ENCODE data around the gene PLIN3.

DNA sequence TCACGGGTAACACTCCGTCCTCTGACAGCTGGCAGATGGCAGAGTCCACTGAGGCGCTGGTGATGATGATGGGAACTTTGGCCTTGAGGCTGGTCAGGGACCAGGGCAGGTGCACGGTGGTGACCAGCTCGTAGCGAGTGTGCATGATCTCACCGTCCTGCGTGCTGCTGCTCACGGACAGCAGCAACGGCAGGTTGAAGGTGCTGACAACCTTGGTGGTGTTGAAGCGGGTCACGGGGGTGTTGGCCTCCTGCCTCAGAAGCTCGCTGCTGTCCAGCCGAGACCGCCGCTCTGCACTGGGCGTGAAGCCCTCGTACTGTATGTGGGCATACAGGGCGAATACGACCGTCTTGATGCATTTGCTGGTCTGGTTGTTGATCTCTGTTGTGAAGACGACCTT, 23.6 kb upstream of the PLIN3 start:
- TF ChIP-seq ZC3H11A (IDR thresholded peaks at IDR 0.05; ENCODE audit: low read depth, low read length) (no peak), CHCHD3 (CRISPR knock-in tag; IDR thresholded peaks at IDR 0.05) (no peak), ERF (CRISPR knock-in tag; IDR thresholded peaks at IDR 0.05) (no peak), SP2 (IDR thresholded peaks at IDR 0.05; ENCODE audit: extremely low read depth, low read depth, low read length, poor library complexity, severe bottlenecking) (no peak)
- TF ChIP-seq, protein P1, sequence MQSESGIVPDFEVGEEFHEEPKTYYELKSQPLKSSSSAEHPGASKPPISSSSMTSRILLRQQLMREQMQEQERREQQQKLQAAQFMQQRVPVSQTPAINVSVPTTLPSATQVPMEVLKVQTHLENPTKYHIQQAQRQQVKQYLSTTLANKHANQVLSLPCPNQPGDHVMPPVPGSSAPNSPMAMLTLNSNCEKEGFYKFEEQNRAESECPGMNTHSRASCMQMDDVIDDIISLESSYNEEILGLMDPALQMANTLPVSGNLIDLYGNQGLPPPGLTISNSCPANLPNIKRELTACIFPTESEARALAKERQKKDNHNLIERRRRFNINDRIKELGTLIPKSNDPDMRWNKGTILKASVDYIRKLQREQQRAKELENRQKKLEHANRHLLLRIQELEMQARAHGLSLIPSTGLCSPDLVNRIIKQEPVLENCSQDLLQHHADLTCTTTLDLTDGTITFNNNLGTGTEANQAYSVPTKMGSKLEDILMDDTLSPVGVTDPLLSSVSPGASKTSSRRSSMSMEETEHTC (IDR thresholded peaks at IDR 0.05): no peak
- TF ChIP-seq, protein P2, sequence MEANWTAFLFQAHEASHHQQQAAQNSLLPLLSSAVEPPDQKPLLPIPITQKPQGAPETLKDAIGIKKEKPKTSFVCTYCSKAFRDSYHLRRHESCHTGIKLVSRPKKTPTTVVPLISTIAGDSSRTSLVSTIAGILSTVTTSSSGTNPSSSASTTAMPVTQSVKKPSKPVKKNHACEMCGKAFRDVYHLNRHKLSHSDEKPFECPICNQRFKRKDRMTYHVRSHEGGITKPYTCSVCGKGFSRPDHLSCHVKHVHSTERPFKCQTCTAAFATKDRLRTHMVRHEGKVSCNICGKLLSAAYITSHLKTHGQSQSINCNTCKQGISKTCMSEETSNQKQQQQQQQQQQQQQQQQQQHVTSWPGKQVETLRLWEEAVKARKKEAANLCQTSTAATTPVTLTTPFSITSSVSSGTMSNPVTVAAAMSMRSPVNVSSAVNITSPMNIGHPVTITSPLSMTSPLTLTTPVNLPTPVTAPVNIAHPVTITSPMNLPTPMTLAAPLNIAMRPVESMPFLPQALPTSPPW (CRISPR knock-in tag; IDR thresholded peaks at IDR 0.05): no peak
- TF ChIP-seq, protein P3, sequence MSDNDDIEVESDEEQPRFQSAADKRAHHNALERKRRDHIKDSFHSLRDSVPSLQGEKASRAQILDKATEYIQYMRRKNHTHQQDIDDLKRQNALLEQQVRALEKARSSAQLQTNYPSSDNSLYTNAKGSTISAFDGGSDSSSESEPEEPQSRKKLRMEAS (CRISPR knock-in tag; IDR thresholded peaks at IDR 0.05): no peak

Data from K562 (cell line).